ENCODE measurements around the gene MPV17L2.
A peak's percentile ranks its signal among the peaks of the same experiment; 100 is the strongest.

MPV17L2 gene

GRCh38 chr19:18170714-18171255 is 22.2 kb upstream of the MPV17L2 start:
- no peak for DNase-seq
- Mint-ChIP-seq H3K4me1 (ENCODE audit: low read depth) (peaks cover 22% of the 10 kb centered on the region), H3K4me3 (no peak overlapping the region), H3K27ac (peak overlapping the region; percentile 37), H3K9me3 (no peaks in the 10 kb centered on the region), H3K36me3 (ENCODE audit: low read depth) (peaks cover 63% of the 10 kb centered on the region), H3K27me3 (no peaks in the 10 kb centered on the region)

DNA sequence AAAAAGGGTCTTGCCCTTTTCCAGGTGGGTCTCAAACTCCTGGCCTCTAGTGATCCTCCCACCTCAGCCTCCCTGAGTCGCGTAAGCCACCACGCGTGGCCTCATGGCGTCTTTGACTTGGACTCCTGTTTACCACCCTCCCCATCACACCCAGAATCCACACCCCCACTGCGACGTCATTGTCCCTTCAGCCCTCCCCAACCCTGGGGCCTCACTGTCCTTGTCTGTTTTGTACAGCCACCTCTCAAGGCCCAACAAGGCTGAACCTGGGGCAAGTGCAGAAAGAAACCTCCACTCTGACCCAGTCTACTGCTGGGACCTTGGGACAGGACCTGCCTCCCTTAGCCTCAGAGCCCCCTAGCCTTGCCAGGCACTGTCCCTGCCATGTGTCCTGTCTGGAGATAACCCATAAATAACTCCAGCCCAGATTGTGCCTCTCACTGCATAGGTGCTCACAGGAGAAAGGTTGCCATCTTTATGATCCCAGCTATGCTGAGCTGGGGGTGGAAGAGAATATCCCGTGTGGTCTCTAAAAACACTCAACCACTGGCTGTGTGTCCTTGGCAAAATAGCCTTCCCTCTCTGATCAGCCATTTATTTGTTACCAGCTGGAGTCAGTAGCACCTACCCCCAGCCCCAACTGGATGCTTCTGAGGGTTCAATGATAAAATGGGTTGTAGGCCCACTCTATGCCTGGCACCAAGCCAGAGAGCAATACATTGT is 21.3 kb upstream of the MPV17L2 start:
- Mint-ChIP-seq H3K36me3 (ENCODE audit: low read depth) (peaks cover 58% of the 10 kb centered on the region), H3K27me3 (no peaks in the 10 kb centered on the region), H3K27ac (no peak overlapping the region), H3K4me1 (ENCODE audit: low read depth) (peaks cover 22% of the 10 kb centered on the region), H3K4me3 (no peak overlapping the region), H3K9me3 (no peaks in the 10 kb centered on the region)
- DNase-seq, result no peak

GRCh38 chr19:18172331-18173053 is 20.5 kb upstream of the MPV17L2 start:
- Mint-ChIP-seq H3K4me3 (no peak overlapping the region), H3K36me3 (ENCODE audit: low read depth) (peaks cover 55% of the 10 kb centered on the region), H3K27me3 (no peaks in the 10 kb centered on the region), H3K9me3 (no peaks in the 10 kb centered on the region), H3K4me1 (ENCODE audit: low read depth) (peaks cover 22% of the 10 kb centered on the region), H3K27ac (peak overlapping the region; percentile 20)
- DNase-seq, result no peak

DNA sequence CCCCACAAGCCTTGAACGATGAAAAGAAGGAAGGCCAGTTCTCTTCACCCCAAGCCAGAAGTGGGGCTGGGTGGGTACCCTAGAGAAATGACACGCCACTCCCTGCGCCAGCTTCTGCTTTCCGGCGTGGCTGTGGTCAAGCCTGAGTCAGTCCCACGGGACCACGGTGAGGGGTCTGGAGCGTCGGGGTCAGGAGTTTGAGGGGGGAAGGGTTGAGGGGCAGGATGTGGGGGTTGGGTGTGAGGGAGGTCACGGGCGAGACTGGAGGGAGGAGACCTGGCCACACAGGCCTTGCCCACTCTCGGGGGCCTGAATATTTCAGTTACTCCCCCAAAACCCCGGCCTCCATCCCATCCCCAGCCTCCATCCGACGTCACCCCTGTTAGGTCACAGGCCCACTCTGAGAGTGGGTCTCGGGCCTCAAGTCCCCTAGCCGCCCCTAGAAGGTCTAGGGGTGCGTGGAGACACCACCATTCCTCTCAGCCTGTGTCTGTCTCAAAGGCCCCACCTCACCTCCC is 19.9 kb upstream of the MPV17L2 start:
- H3K27ac Mint-ChIP-seq, result peak overlapping the region; percentile 76
- H3K4me3 Mint-ChIP-seq, result peak overlapping the region; percentile 86
- no peak for DNase-seq
- H3K36me3 Mint-ChIP-seq (ENCODE audit: low read depth), result peaks cover 55% of the 10 kb centered on the region
- no peaks in the 10 kb centered on the region for H3K27me3 Mint-ChIP-seq
- H3K4me1 Mint-ChIP-seq (ENCODE audit: low read depth), result peaks cover 22% of the 10 kb centered on the region
- H3K9me3 Mint-ChIP-seq, result no peaks in the 10 kb centered on the region

- peak; percentile 81 for DNase-seq
- no peaks in the 10 kb centered on the region for H3K27me3 Mint-ChIP-seq
Observed at GRCh38 chr19:18173572-18174288, 19.3 kb upstream of the MPV17L2 start, which contains the start of gene IFI30. Gene IFI30, plus strand, starts transcription at chr19:18173813. Its CDS starts 29 bp downstream, at chr19:18173842.

GRCh38 chr19:18174983-18175382 is 18.0 kb upstream of the MPV17L2 start:
- Mint-ChIP-seq H3K36me3 (ENCODE audit: low read depth) (peaks cover 42% of the 10 kb centered on the region), H3K9me3 (no peaks in the 10 kb centered on the region), H3K4me3 (peak overlapping the region; percentile 86), H3K4me1 (ENCODE audit: low read depth) (peaks cover 22% of the 10 kb centered on the region), H3K27ac (no peak overlapping the region), H3K27me3 (no peaks in the 10 kb centered on the region)
- no peak for DNase-seq

More at GRCh38 chr19:18173572-18174288, 19.3 kb upstream of the MPV17L2 start, which contains the start of gene IFI30:
- peaks cover 22% of the 10 kb centered on the region for H3K4me1 Mint-ChIP-seq (ENCODE audit: low read depth)
- peak within 1 kb of the TSS; percentile 85 for H3K27ac Mint-ChIP-seq
- H3K4me3 Mint-ChIP-seq, result peak within 1 kb of the TSS; percentile 86
- H3K36me3 Mint-ChIP-seq (ENCODE audit: low read depth), result peaks cover 51% of the 10 kb centered on the region
- H3K9me3 Mint-ChIP-seq, result no peaks in the 10 kb centered on the region

- Mint-ChIP-seq H3K4me1 (ENCODE audit: low read depth) (peaks cover 22% of the 10 kb centered on the region), H3K9me3 (no peaks in the 10 kb centered on the region), H3K4me3 (no peak overlapping the region), H3K27ac (no peak overlapping the region), H3K27me3 (no peaks in the 10 kb centered on the region), H3K36me3 (ENCODE audit: low read depth) (peaks cover 28% of the 10 kb centered on the region)
- no peak for DNase-seq
Observed at GRCh38 chr19:18176367-18177310, 16.4 kb upstream of the MPV17L2 start.

- Mint-ChIP-seq H3K9me3 (no peaks in the 10 kb centered on the region), H3K4me1 (ENCODE audit: low read depth) (peaks cover 2% of the 10 kb centered on the region), H3K27ac (no peak overlapping the region), H3K4me3 (no peak overlapping the region), H3K27me3 (no peaks in the 10 kb centered on the region), H3K36me3 (ENCODE audit: low read depth) (peaks cover 17% of the 10 kb centered on the region)
- DNase-seq, result no peak
Observed at GRCh38 chr19:18179957-18180356, 13.1 kb upstream of the MPV17L2 start.

DNA sequence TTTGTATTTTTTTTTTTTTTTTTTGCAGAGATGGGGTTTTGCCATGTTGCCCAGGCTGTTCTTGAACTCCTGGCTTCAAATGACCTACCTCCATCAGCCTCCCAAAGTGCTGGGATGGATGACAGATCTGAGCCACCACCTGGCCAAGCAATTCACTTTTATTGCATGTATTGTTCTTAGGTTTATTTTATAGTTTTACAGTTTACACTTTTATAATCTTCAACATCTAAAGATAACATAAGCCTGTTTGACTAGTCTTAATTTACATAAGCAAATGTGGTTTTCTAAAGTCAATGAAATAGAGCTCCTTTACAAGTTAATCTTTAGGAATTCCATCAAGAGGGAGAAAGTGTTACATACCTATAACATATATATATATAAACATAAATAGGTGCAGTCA is 9.5 kb upstream of the MPV17L2 start:
- no peaks in the 10 kb centered on the region for H3K27me3 Mint-ChIP-seq
- DNase-seq, result no peak
- H3K27ac Mint-ChIP-seq, result no peak overlapping the region
- H3K36me3 Mint-ChIP-seq (ENCODE audit: low read depth), result no peaks in the 10 kb centered on the region
- H3K9me3 Mint-ChIP-seq, result no peaks in the 10 kb centered on the region
- no peak overlapping the region for H3K4me3 Mint-ChIP-seq
- no peaks in the 10 kb centered on the region for H3K4me1 Mint-ChIP-seq (ENCODE audit: low read depth)

DNA sequence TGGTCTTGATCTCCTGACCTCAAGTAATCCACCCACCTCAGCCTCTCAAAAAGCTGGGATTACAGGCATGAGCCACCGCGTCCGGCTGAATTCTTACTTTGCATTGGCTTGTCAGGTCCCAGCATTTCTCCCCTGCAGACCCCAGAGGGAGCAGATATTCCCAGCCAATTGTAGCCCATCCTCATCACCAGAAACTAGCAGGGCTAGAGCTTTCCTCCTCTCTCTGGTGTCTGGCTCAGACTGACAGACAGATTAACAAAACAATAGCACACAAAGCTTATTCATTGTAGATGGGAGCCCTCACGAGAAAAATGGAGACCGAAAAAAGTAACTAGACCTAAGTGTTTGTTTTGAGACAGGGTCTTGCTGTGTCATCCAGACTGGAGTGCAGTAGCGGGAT is 7.5 kb upstream of the MPV17L2 start:
- no peaks in the 10 kb centered on the region for H3K27me3 Mint-ChIP-seq
- H3K27ac Mint-ChIP-seq, result no peak overlapping the region
- H3K4me3 Mint-ChIP-seq, result no peak overlapping the region
- H3K9me3 Mint-ChIP-seq, result no peaks in the 10 kb centered on the region
- no peaks in the 10 kb centered on the region for H3K4me1 Mint-ChIP-seq (ENCODE audit: low read depth)
- DNase-seq, result no peak
- H3K36me3 Mint-ChIP-seq (ENCODE audit: low read depth), result no peaks in the 10 kb centered on the region

DNA sequence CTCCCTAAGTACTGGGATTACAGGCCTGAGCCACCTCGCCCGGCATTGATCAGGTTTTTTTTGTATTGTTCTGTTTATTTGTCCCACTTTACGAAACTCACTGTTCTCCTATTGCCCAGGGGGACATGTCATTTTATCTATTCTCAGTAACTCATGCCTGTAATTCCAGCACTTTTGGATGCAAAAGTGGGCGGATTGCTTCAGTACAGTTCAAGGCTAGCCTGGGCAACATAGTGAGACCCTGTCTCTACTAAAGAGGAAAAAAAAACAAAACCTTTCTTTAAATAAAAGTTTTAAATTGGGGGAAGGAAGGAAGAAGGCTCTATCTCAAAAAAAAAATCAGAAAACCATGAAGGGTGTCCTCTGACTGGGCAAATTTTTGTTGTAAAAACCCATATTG is 2.7 kb upstream of the MPV17L2 start:
- Mint-ChIP-seq H3K9me3 (no peaks in the 10 kb centered on the region), H3K4me1 (ENCODE audit: low read depth) (peaks cover 25% of the 10 kb centered on the region), H3K27ac (peak overlapping the region; percentile 11), H3K36me3 (ENCODE audit: low read depth) (peaks cover 17% of the 10 kb centered on the region), H3K4me3 (no peak overlapping the region), H3K27me3 (no peaks in the 10 kb centered on the region)
- no peak for DNase-seq

DNA sequence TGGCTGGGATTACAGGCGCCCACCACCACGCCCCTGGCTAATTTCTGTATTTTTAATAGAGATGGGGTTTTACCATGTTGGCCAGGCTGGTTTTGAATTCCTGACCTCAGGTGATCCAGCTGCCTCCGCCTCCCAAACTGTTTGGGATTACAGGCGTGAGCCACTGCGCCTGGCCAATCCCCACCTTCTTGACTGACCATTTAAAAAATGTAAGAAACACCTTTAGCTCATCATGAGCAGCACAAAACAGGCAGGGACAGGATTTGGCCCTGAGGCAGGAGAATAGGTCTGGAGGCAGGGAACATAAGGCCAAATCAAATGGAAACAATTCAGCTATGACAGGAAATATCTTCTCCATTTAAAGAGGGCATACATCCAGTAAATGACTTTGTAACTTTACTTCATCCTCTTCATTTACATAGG is 1.4 kb upstream of the MPV17L2 start:
- peaks cover 25% of the 10 kb centered on the region for H3K4me1 Mint-ChIP-seq (ENCODE audit: low read depth)
- peak overlapping the region; percentile 88 for H3K4me3 Mint-ChIP-seq
- H3K27me3 Mint-ChIP-seq, result no peaks in the 10 kb centered on the region
- peaks cover 27% of the 10 kb centered on the region for H3K36me3 Mint-ChIP-seq (ENCODE audit: low read depth)
- no peaks in the 10 kb centered on the region for H3K9me3 Mint-ChIP-seq
- peak overlapping the region; percentile 93 for H3K27ac Mint-ChIP-seq
- DNase-seq, result no peak

- peak; percentile 37 for DNase-seq
Observed at GRCh38 chr19:18193388-18194180, 566 bp downstream of the MPV17L2 start.

More at GRCh38 chr19:18193388-18194180, 566 bp downstream of the MPV17L2 start:
- peaks cover 41% of the 10 kb centered on the region for H3K36me3 Mint-ChIP-seq (ENCODE audit: low read depth)
- peaks cover 25% of the 10 kb centered on the region for H3K4me1 Mint-ChIP-seq (ENCODE audit: low read depth)
- no peaks in the 10 kb centered on the region for H3K27me3 Mint-ChIP-seq
- peak overlapping the region; percentile 93 for H3K27ac Mint-ChIP-seq
- H3K4me3 Mint-ChIP-seq, result peak overlapping the region; percentile 88
- no peaks in the 10 kb centered on the region for H3K9me3 Mint-ChIP-seq

Measured in activated T-cell treated with anti-CD3 and anti-CD28 coated beads, Interleukin-2, amount 50 U/mL, for 24 hours (primary cell).